OCI-M1 (cell line): ENCODE results near the gene DDIT4.
A peak's percentile ranks its signal among the peaks of the same experiment; 100 is the strongest.
"Not testable (repeated sequence)": the region's sequence is repeated elsewhere in the genome, so short reads cannot be mapped to it uniquely, and the experiment has no call there.

ENCODE experiments used
- DNase-seq: peaks from one replicate; lab custom pipeline; 2025; lab: John Stamatoyannopoulos, UW

DDIT4 gene

DNA sequence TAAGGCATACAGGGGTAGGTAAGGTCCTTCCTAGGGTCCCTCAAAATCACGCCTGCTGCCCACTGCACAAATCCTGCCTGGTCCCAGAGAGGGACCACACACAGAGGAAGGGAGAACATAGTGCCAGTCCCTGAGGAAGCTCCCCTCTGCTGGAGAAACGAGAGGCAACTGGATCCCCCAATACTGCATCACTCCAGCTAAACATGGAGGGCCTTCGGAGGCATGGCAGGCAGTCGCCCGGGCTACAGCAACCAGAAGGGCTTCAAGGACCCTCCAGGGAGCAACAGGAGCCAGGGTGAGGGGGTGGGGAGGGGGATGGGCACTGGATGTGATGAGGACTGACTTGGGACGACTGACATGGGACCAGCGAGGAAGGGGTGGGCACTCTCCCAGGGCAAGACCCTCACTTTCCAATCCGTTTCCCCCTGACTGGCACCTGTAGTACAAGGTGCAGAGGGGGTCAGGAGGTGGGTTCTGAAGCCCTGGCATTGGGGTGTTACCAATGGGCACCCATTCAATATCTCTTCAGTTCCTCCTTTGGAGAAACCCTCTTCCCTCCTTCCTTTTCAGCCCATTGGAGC is 21.7 kb downstream of the DDIT4 start:
- no peak for DNase-seq

DNA sequence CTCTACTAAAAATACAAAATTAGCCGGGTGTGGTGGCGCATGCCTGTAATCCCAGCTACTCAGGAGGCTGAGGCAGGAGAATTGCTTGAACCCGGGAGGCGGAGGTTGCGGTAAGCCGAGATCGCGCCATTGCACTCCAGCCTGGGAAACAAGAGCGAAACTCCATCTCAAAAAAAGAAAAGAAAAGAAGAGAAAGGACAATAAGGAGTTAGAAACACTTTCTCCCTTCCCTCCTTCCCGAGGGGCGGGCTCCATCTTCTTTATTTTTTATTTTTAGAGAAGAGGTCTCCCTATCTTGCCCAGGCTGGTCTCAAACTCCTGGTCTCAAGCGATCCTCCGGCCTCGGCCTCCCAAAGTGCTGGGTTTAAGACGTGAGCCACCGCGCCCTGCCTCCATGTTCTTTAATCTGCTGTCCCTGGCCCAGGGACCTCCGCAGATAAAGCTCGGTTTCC is 23.1 kb downstream of the DDIT4 start:
- DNase-seq = not testable (repeated sequence)

DNA sequence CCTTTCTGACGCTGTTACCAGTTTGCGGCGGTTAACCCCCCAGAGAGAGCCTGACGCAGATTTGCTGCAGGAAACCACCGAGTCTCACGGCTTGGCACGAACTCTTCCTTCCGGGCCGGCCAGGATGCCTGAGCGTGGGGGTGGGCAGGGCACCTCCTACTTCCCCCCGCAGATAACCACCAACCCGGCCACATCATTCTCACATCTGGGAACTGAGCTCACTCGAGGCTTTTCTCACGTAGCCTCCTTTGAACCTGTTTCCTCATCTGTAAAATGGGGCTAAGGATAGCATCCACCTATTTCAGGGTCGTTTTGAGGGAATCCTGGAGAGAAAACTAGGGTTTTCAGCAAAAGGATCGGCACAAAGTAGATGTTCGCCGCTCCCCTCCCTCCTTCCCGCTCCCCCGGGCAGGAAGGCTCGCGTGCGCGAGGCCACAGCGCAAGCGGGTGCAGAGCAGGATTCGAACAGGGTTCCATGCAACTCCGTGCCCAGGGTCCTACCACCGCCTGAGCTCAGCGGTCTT is 23.6 kb downstream of the DDIT4 start:
- DNase-seq = peak; percentile 98

DNA sequence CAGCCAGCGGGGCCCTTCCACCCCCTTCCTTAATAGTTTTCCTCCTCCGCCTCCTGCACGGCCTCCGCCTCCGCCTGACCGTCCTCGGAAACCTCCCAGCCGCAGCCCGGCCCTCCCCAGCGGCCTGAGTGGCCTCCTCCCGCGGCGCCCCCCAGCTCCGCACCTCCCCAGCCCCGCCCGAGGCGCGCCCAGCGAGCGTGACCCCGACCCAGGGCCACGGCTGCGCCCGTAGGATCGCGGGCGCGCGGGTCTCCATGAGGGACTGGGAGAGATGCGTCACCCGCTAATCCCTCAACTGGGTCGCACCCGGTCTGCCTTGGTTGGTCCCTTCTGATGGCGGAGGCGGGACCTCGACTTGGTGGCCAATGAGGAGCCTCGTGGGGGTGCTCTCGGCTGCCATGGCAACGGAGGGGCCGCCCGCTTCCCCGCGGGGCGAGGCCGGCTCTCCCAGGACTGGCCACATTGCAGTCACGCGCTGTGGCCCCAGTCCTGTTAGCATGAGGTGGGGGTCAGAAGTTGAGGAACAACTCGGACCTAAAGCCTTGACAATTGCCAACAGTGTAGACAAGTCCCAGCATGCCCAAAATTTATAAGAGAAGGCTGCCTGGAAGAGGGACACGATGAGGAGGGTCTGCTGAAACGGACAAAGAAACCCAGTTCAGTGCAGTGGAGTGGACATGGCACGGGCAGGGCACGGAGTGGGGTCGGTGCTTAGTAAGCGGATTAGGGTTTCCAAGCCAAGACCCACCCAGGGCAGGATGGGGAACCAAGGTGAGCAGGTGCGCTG is 24.3 kb downstream of the DDIT4 start:
- peak; percentile 99 for DNase-seq

DNA sequence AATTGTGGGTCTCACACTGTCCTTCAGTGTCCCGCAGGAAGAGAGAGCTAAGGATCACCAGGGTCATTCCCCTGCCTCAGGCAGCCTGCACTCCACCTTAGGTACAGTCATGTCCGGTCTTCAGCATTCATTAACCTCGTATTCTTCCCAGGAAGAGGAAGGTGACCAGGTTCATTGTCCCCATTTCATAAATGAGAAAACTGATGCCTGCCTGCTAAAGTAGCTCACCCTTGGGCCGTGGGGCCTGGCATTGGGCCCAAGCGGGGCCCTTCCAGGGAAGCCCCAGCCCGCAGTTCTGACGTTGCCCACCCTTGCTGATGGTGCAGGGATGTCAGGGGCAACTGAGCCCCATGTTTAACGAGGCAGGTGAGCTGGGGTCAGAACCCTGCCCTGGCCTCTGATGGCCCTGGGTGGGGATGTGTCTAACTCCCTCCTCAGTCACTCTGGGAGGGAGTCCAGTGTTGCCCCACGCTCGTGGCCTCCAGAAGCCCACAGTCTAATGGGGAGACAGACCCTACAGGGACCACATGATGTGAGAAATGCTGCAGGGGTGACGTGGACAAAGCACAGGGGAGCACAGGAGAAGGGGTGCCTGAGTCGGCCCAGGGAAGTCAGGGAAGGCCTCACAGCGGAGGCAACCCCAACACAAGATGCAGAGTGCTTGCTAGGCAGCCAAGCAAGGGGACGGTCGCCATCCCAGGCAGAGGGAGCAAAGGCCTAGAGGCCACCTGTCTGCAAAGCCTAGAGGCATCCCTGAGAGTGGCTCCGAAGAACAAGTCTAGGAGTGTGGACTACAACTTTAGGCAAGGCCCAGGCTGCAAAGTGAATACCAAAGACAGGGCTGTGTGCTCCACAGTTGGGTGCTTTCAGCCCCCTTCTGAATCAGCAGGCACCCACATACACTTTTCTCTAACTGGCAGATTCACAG is 25.1 kb downstream of the DDIT4 start:
- DNase-seq = no peak

DNA sequence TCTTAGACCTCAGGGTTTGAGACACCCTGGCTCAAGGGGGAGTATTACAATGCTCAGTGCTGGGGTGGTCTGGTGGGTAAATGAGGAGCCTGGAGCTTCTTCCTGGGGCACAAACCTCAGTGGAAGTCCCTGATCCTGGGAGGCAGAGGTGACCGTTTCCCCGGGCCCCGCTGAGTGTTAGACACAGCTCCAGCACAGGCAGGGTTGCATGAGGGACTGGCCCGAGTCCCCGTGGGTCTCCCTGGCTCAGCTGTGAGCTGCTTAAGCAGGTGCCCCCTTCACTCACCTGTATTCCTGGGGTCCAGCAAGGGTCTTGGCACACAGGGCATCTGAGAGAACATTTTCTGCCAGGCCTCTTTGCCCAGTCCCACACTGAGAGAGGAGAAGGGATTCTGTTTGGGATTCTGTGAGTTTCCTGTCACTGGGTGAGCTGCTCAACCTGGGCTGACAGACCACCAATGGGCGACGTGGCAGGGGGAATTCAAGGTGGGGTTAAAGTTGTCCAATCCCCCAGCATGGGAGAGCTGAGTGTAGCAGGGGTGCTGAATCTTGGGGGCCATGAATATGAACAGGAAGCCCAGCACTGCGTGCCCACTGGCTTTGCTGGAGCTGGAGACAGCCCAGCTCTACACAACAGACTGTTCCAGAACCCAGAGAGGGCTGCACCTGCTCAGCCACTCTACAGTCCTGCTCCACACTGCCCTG is 29.9 kb downstream of the DDIT4 start:
- DNase-seq = no peak

DNA sequence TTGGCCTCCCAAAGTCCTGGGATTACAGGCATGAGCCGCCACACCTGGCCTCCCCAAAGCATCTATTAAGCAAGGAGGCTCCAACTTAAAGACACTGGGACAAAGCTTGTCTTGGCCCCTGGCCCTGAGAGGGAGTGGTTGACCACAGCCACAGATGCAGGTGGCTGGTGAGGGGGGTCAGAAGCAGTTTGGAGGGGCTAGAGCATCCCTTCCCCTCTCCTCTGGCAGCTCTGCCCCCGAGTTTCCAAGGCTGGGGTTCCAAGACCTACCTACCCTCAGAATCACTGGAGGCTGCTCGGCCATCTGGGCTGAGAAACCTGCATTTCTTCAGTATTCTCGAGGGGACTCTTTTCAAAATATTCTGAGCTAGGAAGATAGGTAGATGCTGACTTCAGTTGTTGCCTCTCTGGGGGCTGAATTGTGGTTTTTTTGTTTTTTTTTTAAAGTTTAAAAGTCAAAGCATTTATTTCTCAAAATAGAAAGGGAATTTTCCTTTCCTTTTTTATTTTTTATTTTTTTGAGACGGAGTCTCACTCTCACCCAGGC is 32.6 kb downstream of the DDIT4 start:
- DNase-seq = no peak

DNA sequence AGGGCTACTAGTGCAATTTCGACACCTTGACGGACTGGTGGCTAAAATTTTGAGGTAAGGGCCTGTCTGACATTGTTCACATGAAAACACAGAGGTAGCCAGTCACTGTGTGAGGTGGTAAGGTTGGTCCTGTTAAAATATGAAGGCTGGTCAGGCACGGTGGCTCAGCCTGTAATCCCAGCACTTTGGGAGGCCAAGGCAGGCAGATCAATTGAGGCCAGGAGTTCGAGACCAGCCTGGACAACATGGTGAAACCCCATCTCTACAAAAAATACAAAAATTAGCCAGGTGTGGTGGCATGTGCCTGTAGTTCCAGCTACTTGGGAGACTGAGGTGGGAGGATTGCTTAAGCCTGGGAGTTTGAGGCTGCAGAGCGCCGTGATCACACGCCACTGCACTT is 34.0 kb downstream of the DDIT4 start:
- DNase-seq = not testable (repeated sequence)

DNA sequence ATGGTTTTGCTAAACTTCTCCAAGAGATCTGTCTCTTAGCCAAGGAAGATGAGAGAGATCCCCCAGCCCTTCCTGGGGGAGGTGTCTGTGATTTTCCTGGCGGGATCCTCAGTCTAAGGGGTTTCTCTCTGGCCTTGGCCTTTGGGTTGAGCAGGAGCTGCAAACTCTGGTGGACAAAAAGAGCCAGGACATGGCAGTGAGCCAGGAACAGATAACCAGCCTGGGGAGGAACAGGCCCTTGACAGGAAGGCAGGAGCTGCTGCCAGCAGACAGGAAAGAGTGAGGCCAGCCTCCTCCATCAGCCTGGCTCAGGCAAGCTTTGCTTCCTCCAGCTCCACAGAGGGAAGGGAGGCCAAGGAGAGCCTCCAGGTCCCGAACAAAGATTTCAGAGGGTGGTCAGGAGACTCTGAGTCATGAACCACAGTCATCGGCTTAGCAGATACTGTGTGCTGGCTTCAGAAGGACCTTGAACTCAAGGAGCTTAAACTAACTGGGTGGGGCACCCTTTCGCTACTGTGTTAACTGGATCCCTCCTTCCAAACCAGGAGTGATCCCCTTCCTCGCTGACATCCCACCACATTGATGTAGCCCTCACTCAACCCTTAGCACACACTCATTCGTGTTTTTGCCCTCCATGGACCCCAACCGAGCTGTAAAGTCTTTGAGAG is 34.7 kb downstream of the DDIT4 start:
- peak; percentile 95 for DNase-seq

DNA sequence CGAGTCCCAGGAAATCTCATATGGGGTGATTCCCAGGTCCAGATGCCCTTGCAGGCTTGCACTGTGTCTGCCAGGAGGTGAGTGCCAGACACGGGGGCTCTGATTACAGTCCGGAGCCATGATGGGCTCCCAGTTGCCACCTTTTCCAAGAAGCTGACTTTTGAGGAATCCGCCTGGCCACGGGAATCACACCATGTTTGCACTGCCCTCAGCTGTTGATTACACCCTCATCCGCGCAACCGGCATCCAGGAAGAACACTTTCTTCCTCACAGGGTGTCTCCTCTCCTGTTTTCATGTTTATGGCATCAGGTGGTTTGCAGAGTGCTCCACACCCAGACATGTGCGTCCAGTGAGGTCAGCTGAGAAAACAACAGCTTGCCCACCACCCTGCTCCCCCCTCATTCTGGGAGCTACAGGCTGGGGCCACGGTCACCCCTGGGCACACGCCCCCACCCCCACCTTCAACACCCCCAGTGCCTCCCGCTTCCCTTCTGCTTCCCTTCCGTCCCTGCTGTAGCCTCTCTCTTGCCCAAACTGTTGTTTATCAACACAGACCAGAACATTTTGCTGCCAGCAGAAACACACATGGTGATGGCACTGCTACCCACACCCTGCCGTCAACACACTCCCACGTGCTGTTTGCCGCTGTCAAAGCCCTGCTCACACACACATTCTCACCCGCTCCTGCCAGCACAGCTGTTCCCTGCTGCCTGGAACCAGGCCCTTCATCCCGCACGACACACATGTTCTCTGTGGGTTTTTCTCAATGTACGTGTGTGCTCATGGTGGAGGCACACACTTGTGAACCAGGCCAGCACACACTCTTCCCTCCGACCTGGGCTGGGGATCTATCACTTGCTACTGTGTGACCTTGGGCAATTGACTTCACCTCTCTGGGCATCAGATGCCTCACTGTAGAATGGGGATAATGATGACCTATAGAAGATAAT is 35.8 kb downstream of the DDIT4 start:
- no peak for DNase-seq

DNA sequence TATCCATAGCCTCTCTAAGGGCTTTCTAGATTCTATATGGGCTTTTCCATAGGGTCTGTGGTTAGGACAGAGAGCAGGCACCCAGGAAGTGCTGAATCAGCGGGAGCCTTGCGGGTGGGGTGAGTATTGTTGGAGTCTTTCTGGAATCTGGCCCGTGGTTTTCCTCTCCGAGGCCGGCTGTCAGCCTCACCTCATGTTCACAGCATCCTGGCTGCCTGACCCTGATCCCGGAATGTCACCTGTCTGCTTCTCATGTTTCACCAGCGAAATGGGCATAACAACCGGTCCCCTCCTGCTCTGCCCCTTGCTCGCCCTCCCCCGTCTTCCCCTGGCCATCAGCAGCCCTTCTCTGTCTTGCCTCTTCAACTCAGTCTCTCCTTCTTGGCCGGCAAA is 36.5 kb downstream of the DDIT4 start:
- DNase-seq = no peak

DNA sequence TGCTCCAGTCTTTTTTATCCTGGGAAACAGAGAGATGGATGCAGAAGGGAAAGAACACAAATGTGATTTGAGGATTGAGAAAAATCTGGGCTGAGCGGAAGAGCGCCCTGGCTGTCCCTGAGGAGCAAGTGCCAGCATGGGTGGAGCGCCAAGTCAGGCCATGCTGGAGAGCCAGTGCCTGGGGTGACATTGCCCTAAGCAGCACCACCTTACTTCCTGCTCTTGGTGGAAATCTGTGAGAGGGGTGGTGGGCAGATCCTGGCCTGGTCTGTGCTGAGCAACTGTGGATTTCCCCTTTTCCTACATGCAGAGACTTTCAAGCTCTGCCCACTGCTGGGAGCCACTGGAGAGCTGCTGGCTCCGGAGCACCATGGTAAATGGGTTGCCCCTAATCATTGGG is 36.9 kb downstream of the DDIT4 start:
- DNase-seq = no peak

DNA sequence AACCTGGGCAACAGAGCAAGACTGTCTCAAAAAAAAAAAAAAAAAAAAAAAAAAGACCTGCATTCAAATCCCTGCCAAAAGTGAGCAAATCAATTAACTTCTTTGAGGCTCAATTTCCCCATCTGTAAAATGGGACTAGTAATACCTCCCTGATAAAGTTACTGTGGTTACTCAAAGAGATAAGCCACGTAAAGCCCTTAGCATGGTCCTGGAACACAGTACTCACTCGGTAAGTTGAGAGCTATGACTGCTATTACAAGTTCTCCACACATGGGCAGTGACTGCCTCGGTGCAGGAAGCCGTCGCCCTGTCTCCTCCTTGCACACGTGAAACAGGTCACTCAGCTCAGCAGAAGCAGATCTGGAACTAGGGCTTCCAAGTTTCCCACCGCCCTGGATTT is 37.9 kb downstream of the DDIT4 start:
- DNase-seq = no peak

DNA sequence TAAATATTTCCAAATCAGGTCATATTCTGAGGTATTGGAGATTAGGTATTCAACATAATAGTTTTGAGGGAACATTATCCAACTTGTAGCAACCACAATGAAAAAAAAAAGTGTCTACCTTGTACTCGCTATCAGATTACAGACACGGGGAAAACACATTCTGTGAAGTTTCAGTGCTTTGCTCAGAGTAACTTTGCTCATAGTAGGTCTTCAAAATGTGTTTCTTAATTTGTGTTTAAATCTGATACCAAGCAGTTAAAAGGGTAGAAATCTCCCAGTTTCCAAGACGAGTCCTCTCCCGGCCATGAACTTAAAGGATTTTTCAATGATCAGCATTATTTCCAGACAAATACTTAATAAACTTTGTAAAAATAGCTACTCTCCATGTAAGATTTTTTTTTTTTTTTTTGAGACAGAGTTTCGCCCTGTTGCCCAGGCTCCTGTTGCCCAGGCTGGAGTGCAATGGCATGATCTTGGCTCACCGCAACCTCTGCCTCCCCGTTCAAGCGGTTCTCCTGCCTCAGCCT is 39.2 kb downstream of the DDIT4 start:
- DNase-seq = no peak

DNA sequence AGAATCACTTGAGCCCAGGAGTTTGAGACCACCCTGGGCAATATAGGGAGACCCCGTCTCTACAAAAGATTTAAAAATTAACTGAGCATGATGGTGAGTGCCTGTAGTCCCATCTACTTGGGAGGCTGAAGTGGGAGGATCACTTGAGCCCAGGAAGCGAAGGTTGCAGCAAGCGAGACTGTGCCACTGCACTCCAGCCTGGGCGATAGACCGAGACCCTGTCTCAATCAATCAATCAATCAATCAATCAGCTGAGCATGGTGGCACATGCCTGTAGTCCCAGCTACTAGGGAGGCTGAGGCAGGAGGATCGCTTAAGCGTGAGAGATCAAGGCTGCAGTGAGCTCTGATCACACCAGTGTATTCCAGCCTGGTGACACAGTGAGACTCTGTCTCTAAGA is 40.5 kb downstream of the DDIT4 start:
- no peak for DNase-seq

DNA sequence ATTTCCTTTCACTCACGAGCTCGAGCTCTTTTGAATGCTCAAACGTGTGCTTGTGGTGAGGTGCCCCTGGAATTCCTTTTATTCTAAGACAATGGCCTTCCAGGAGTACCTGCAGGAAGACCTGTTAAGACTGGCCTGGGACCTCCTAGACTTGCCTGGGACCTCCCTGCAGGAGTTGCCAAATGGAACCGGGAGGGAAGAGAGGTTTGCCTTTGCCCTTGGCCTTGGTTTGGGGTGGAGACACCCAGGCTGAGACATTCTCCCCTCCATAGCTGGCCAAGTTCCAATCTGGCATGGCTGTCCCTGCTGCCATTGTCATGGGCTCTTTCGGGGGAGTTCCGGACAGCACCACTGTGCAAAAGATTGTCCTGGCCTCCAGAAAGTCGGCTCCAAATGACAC is 41.3 kb downstream of the DDIT4 start:
- no peak for DNase-seq

DNA sequence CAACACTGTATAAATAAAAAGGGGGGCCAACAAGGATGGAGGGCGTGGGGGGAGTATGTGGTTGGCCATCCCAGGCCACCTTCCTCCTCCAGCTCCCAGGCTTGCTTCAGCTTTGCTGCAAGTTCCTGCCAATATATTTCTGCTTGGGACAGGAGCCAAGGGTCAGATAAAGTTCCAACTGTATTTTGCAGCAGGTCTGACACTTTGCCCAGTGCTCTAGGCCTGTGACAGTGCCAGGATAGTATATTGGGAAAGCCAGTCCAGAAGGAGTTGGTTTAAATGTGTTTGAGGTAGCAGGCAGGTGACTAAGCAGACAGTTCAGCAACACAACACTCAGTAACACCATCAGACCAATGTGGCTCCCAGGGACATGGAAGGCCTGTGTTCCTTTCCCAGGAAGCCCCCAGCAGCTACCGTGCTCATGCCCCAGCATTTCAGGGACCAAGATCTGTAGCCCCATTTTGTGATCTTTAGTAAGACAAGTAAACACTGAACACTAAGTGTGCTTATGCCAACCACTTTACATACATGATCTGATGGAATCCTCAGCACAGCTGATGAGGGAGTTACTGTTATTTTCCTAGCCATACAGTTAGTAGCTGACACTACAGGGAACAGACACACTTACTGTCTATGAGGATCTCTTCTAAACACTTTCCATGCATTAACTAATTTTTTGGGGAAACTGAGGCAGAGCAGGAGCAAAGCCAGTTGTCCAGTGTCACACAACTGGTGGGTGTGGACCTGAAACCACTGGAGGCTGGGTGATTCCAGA is 42.1 kb downstream of the DDIT4 start:
- DNase-seq = peak; percentile 65

DNA sequence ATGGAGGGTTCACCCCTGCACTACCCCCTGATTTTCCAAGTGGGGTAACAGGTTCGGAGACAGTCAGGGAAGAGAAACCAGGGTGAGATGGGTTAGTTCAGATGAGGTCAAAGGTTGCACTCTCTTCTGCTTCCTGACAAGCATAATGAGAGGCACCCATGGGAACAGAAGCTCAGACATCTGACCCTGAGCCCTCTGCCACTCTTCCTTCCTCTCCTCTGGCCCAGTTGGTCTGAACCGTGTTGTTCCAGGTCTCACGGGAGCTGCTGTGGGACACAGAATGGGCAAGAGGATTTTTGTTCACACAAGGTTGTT is 42.6 kb downstream of the DDIT4 start:
- no peak for DNase-seq
